C1 segment of cervical spinal cord (tissue), 14 donors: ENCODE measurements around the gene KRTAP10-1.
"Not testable (repeated sequence)": the region's sequence is repeated elsewhere in the genome, so short reads cannot be mapped to it uniquely, and the experiment has no call there.

Experiments used
- DNase-seq, 14 donors: peaks; one replicate each; lab custom pipeline; 2025; lab: John Stamatoyannopoulos, UW

Gene KRTAP10-1

GRCh38 chr21:44503006-44503889 is 36.7 kb downstream of the KRTAP10-1 start:
- not testable (repeated sequence) for DNase-seq

GRCh38 chr21:44502171-44502958 is 37.6 kb downstream of the KRTAP10-1 start:
- DNase-seq = no peak

- no peak for DNase-seq
Measured at GRCh38 chr21:44500111-44500510, 39.9 kb downstream of the KRTAP10-1 start.

- no peak for DNase-seq
Measured at GRCh38 chr21:44499631-44500030, 40.4 kb downstream of the KRTAP10-1 start.

- DNase-seq = no peak
Measured at GRCh38 chr21:44499211-44499560, 40.8 kb downstream of the KRTAP10-1 start.

GRCh38 chr21:44498280-44499210 is 41.5 kb downstream of the KRTAP10-1 start:
- no peak for DNase-seq

GRCh38 chr21:44497703-44498126 is 42.3 kb downstream of the KRTAP10-1 start:
- DNase-seq = no peak

- no peak for DNase-seq
Measured at GRCh38 chr21:44496564-44497550, 43.1 kb downstream of the KRTAP10-1 start.

GRCh38 chr21:44495611-44496563 is 44.1 kb downstream of the KRTAP10-1 start:
- no peak for DNase-seq

GRCh38 chr21:44494956-44495355 is 45.0 kb downstream of the KRTAP10-1 start:
- DNase-seq = no peak

- DNase-seq = no peak
Measured at GRCh38 chr21:44494418-44494817, 45.6 kb downstream of the KRTAP10-1 start.

- no peak for DNase-seq
Measured at GRCh38 chr21:44492567-44493385, 47.2 kb downstream of the KRTAP10-1 start.

GRCh38 chr21:44490816-44491215 is 49.2 kb downstream of the KRTAP10-1 start:
- DNase-seq = no peak

- DNase-seq = no peak
Measured at GRCh38 chr21:44490405-44490804, 49.6 kb downstream of the KRTAP10-1 start.

- DNase-seq = no peak
Measured at GRCh38 chr21:44489962-44490361, 50.0 kb downstream of the KRTAP10-1 start.
